ENCODE measurements around the gene TRIM47.

GRCh38 chr17:75846692-75847613 lies 31.4 kb downstream of the TRIM47 start:
- TF ChIP-seq CTCF (IDR thresholded peaks at IDR 0.05; ENCODE audit: insufficient read depth, low read length, poor library complexity, severe bottlenecking) (no peak), EZH2phosphoT487 (conservative IDR thresholded peaks at IDR 0.05; ENCODE audit: low read length) (no peak)

Data from SU-DHL-6 (cell line).